ENCODE data around the gene ATP8A2. TPM values are rescaled to one million over a fixed set of nuclear protein-coding genes. Genes with fewer than 3 reads are reported as not detected.

The ATP8A2 gene
- total and polyA plus RNA-seq, 2 of the 8 experiments (the other 6 are each of a cell fraction or from before 2014, with no cell fraction given) = 2.4 to 8.3 TPM

- no peaks in the 10 kb centered on the region for H3K9me3 ChIP-seq (ENCODE audit: insufficient read depth in 2 of 2, low read depth in 1 of 2, low read length in 1 of 2)
- H3K4me1 ChIP-seq (replicated peaks in 1 of 4; ENCODE audit: control insufficient read depth in 3 of 4, insufficient read depth in 4 of 4, low read length in 3 of 4) = peaks cover 0 to 2% (median 0%) of the 10 kb centered on the region in 4 experiments; a peak in 1 of 7 replicates
- no peak for FAIRE-seq
- no peak overlapping the region for H3K4me3 ChIP-seq (ENCODE audit: extremely low read depth in 1 of 4, insufficient read depth in 2 of 4, low read depth in 3 of 4, low read length in 4 of 4)
- H3K4me2 ChIP-seq (ENCODE audit: insufficient read depth in 1 of 2, low read depth in 2 of 2, low read length in 2 of 2) = no peak overlapping the region
- H2AK5ac ChIP-seq (ENCODE audit: low read depth, low read length) = no peak overlapping the region
- peaks cover 2 to 9% (median 6%) of the 10 kb centered on the region in 4 experiments; a peak in 5 of 8 replicates for H3K36me3 ChIP-seq (ENCODE audit: control insufficient read depth in 2 of 4, insufficient read depth in 4 of 4, low read length in 3 of 4)
- H2BK12ac ChIP-seq (ENCODE audit: low read depth, low read length) = no peak overlapping the region
- H3K56ac ChIP-seq (replicated peaks; ENCODE audit: insufficient read length, low read depth, low read length) = no peak overlapping the region
- WGBS, 2 experiments (ENCODE audit: extremely low coverage in 1 of 2, insufficient coverage in 1 of 2, insufficient read length in 1 of 2, insufficient replicate concordance in 2 of 2, low coverage in 1 of 2, low lambda C conversion rate in 2 of 2, missing lambda C conversion rate in 1 of 2) = 91% methylated on average over 1 of the region's 1 CpG; no CpG with 5 or more reads in 1 of the 2 experiments
- H4K5ac ChIP-seq (ENCODE audit: insufficient read length, low read depth, low read length) = no peak overlapping the region
- no peak overlapping the region for H3K14ac ChIP-seq (ENCODE audit: insufficient read length)
- no peak overlapping the region for H3K18ac ChIP-seq (ENCODE audit: extremely low read depth, low read length)
- no peaks in the 10 kb centered on the region for H3K79me2 ChIP-seq (ENCODE audit: control insufficient read depth in 1 of 2, insufficient read depth in 2 of 2, low read length in 2 of 2)
- peaks cover 0 to 5% of the 10 kb centered on the region in 2 experiments for H4K20me1 ChIP-seq (replicated peaks in 1 of 2; ENCODE audit: control insufficient read depth in 1 of 2, insufficient read depth in 2 of 2, low read length in 2 of 2)
- H2BK15ac ChIP-seq (ENCODE audit: low read length) = no peak overlapping the region
- ChIA-PET CTCF (ENCODE audit: partially characterized antibody) (interaction anchor here (0.7 to 1.2 kb wide), 2 partner anchors 25 to 163 kb away, joined by 3 to 4 read pairs; no protein-coding TSS in a partner anchor), POLR2A (ENCODE audit: partially characterized antibody) (interaction anchor here (0.6 kb wide), 1 partner anchor 1344 kb away, joined by 3 read pairs; no protein-coding TSS in a partner anchor)
- H3K27ac ChIP-seq (ENCODE audit: low read depth, low read length) = no peak overlapping the region
- no peaks in the 10 kb centered on the region for H3K79me1 ChIP-seq (ENCODE audit: low read depth, low read length)
- no peak overlapping the region for H4K91ac ChIP-seq (replicated peaks; ENCODE audit: insufficient read length, low read length)
- no peaks in the 10 kb centered on the region for H3K23me2 ChIP-seq (ENCODE audit: low read depth, low read length)
- H2AFZ ChIP-seq (ENCODE audit: low read length) = no peak overlapping the region
- no peak overlapping the region for H3K23ac ChIP-seq (ENCODE audit: insufficient read length)
- peak; percentile 90 for TF ChIP-seq MAFK (IDR thresholded peaks at IDR 0.05; ENCODE audit: low read depth, low read length)
- TF ChIP-seq, protein P1, sequence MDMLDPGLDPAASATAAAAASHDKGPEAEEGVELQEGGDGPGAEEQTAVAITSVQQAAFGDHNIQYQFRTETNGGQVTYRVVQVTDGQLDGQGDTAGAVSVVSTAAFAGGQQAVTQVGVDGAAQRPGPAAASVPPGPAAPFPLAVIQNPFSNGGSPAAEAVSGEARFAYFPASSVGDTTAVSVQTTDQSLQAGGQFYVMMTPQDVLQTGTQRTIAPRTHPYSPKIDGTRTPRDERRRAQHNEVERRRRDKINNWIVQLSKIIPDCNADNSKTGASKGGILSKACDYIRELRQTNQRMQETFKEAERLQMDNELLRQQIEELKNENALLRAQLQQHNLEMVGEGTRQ (IDR thresholded peaks at IDR 0.05; ENCODE audit: low read length) = no peak
- H2BK120ac ChIP-seq (replicated peaks; ENCODE audit: low read depth, low read length) = no peak overlapping the region
- H2BK20ac ChIP-seq (ENCODE audit: low read length) = no peak overlapping the region
- H3K27me3 ChIP-seq (replicated peaks in 1 of 4; ENCODE audit: control insufficient read depth in 3 of 4, extremely low read depth in 1 of 4, insufficient read depth in 3 of 4, low read length in 3 of 4) = no peaks in the 10 kb centered on the region; a peak in 1 of 7 replicates
- DNase-seq (ENCODE audit: low read depth in 1 of 2, low spot score in 2 of 2) = no peak
- no peak overlapping the region for H3K9ac ChIP-seq (replicated peaks in 1 of 4; ENCODE audit: extremely low read depth in 1 of 4, low read depth in 3 of 4, low read length in 3 of 4)
- no peak overlapping the region for H2BK5ac ChIP-seq (ENCODE audit: low read depth, low read length)
- H4K8ac ChIP-seq (ENCODE audit: extremely low read depth, insufficient read depth, low read length) = no peak overlapping the region
- H3K4ac ChIP-seq (replicated peaks; ENCODE audit: insufficient read length, low read depth, low read length) = no peak overlapping the region
Measured at GRCh38 chr13:26042785-26043184, 671.0 kb downstream of the ATP8A2 start.

Measured in H1 (cell line).